Measurements from ENCODE around the gene RABGEF1. TPM values are rescaled to one million over a fixed set of nuclear protein-coding genes. Genes with fewer than 3 reads are reported as not detected.
"Not testable (repeated sequence)": the region's sequence is repeated elsewhere in the genome, so short reads cannot be mapped to it uniquely, and the experiment has no call there.

RABGEF1 gene
- total RNA-seq, 1 donor from 2014 or later, result 8.4 TPM

GRCh38 chr7:66845379-66846095 lies 105.0 kb downstream of the RABGEF1 start:
- ATAC-seq (no peak), DNase-seq (ENCODE audit: low spot score) (no peak)

- not testable (repeated sequence) for DNase-seq (ENCODE audit: low spot score); ATAC-seq
Measured at GRCh38 chr7:66846096-66846445, 105.5 kb downstream of the RABGEF1 start.

GRCh38 chr7:66847523-66847855 lies 107.0 kb downstream of the RABGEF1 start:
- ATAC-seq, result not testable (repeated sequence)

GRCh38 chr7:66847879-66848790 lies 107.6 kb downstream of the RABGEF1 start:
- DNase-seq (ENCODE audit: low spot score) (no peak), ATAC-seq (no peak)

More at GRCh38 chr7:66847523-66847855, 107.0 kb downstream of the RABGEF1 start:
- not testable (repeated sequence) for DNase-seq (ENCODE audit: low spot score)

- ATAC-seq (no peak), DNase-seq (ENCODE audit: low spot score) (no peak)
Measured at GRCh38 chr7:66859339-66859738, 118.8 kb downstream of the RABGEF1 start.

- ATAC-seq (no peak), DNase-seq (ENCODE audit: low spot score) (no peak)
Measured at GRCh38 chr7:66859794-66860645, 119.5 kb downstream of the RABGEF1 start.

- DNase-seq (ENCODE audit: low spot score), result no peak
- ATAC-seq, result no peak
Measured at GRCh38 chr7:66860767-66861166, 120.2 kb downstream of the RABGEF1 start.

Other genes with a start within 250 kb of the RABGEF1 start
- 3.1 TPM for gene KCTD7, start 111.9 kb upstream of the RABGEF1 start, total RNA-seq
- gene TMEM248, start 180.5 kb downstream of the RABGEF1 start, total RNA-seq, result 60.2 TPM